Liver (tissue), 9 donors: ENCODE data around the gene EPB42. TPM values are rescaled to one million over a fixed set of nuclear protein-coding genes. Genes with fewer than 3 reads are reported as not detected.

ENCODE experiments used
- DNase-seq: peaks from one replicate; pipeline ENCODE4 v3.0.0-alpha.2; 2017; ENCODE audit warnings: low spot score
- H3K27ac ChIP-seq, 2 donors: one replicate each; pipeline ENCODE4 v1.7.0; 2013; ENCODE audit warnings: inconsistent platforms in 2 of 2, low read length in 2 of 2, control low read depth in 1 of 2, low read depth in 1 of 2, mild to moderate bottlenecking in 1 of 2
- H3K27me3 ChIP-seq, 4 donors: one replicate each; pipeline versions ENCODE4 v1.6.1 to v1.7.0; 2013; ENCODE audit warnings: low read length in 3 of 4, inconsistent platforms in 1 of 4, mild to moderate bottlenecking in 1 of 4, moderate library complexity in 1 of 4; ENCODE audit not compliant: control insufficient read depth in 4 of 4, insufficient read depth in 4 of 4
- H3K36me3 ChIP-seq, 4 donors: one replicate each; pipeline versions ENCODE4 v1.6.1 to v1.7.0; 2013; ENCODE audit warnings: low read length in 3 of 4, mild to moderate bottlenecking in 3 of 4, low read depth in 1 of 4, moderate library complexity in 1 of 4; ENCODE audit not compliant: control insufficient read depth in 4 of 4, insufficient read depth in 3 of 4
- H3K4me1 ChIP-seq, 4 donors: one replicate each; pipeline versions ENCODE4 v1.6.1 to v1.7.0; 2013; ENCODE audit warnings: low read length in 3 of 4, mild to moderate bottlenecking in 3 of 4, moderate library complexity in 1 of 4; ENCODE audit not compliant: control insufficient read depth in 4 of 4, insufficient read depth in 4 of 4
- H3K4me3 ChIP-seq, 3 donors: one replicate each; pipeline versions ENCODE4 v1.6.1 to v1.7.0; 2013; ENCODE audit warnings: low read length in 3 of 3, control low read depth in 1 of 3, low read depth in 1 of 3, mild to moderate bottlenecking in 1 of 3
- H3K9ac ChIP-seq, 2 donors: one replicate each; pipeline ENCODE4 v1.7.0; 2013; ENCODE audit warnings: low read length in 2 of 2, mild to moderate bottlenecking in 2 of 2, moderate library complexity in 2 of 2, control low read depth in 1 of 2, low read depth in 1 of 2
- H3K9me3 ChIP-seq, 4 donors: one replicate each; pipeline versions ENCODE4 v1.6.1 to v1.7.0; 2013; ENCODE audit warnings: low read length in 3 of 4; ENCODE audit not compliant: control insufficient read depth in 4 of 4
- EGR1 ChIP-seq, 2 donors: IDR thresholded peaks; 2 replicates each; pipeline ENCODE4 v1.6.1; 2016 to 2018; ENCODE audit warnings: antibody characterized with exemption in 2 of 2, low read depth in 2 of 2
- FOXA1 ChIP-seq: IDR thresholded peaks from 2 replicates; pipeline ENCODE4 v1.6.1; 2016; ENCODE audit warnings: antibody characterized with exemption
- FOXA2 ChIP-seq: IDR thresholded peaks from 2 replicates; pipeline ENCODE4 v1.6.1; 2016; ENCODE audit warnings: antibody characterized with exemption
- GABPA ChIP-seq, 2 donors: IDR thresholded peaks in 1 of 2; conservative IDR thresholded peaks in 1 of 2; 2 replicates each; pipeline ENCODE4 v1.6.1; 2016; ENCODE audit warnings: antibody characterized with exemption in 2 of 2, mild to moderate bottlenecking in 1 of 2, moderate library complexity in 1 of 2
- HNF4A ChIP-seq, 2 donors: conservative IDR thresholded peaks; 2 replicates each; pipeline ENCODE4 v1.6.1; 2016; ENCODE audit warnings: antibody characterized with exemption in 2 of 2, mild to moderate bottlenecking in 2 of 2
- HNF4G ChIP-seq: IDR thresholded peaks from 2 replicates; pipeline ENCODE4 v1.6.1; 2016; ENCODE audit warnings: antibody characterized with exemption
- MAX ChIP-seq: IDR thresholded peaks from 2 replicates; pipeline ENCODE4 v1.6.1; 2016; ENCODE audit warnings: antibody characterized with exemption
- NR2F2 ChIP-seq: IDR thresholded peaks from 2 replicates; pipeline ENCODE4 v1.6.1; 2016; ENCODE audit warnings: antibody characterized with exemption
- RAD21 ChIP-seq, 2 donors: IDR thresholded peaks; 2 replicates each; pipeline ENCODE4 v1.6.1; 2016; ENCODE audit warnings: antibody characterized with exemption in 2 of 2, mild to moderate bottlenecking in 2 of 2
- REST ChIP-seq: IDR thresholded peaks from 2 replicates; pipeline ENCODE4 v1.6.1; 2016; ENCODE audit warnings: antibody characterized with exemption, mild to moderate bottlenecking
- RXRA ChIP-seq, 2 donors: IDR thresholded peaks; 2 replicates each; pipeline ENCODE4 v1.6.1; 2017 to 2018; ENCODE audit warnings: antibody characterized with exemption in 2 of 2, mild to moderate bottlenecking in 1 of 2
- SP1 ChIP-seq: IDR thresholded peaks from 2 replicates; pipeline ENCODE4 v1.6.1; 2018; ENCODE audit warnings: antibody characterized with exemption, mild to moderate bottlenecking
- YY1 ChIP-seq: IDR thresholded peaks from 2 replicates; pipeline ENCODE4 v1.6.1; 2016; ENCODE audit warnings: antibody characterized with exemption, mild to moderate bottlenecking
- ZBTB33 ChIP-seq: IDR thresholded peaks from 2 replicates; pipeline ENCODE4 v1.6.1; 2016; ENCODE audit warnings: antibody characterized with exemption
- WGBS: extraction: QIAGEN DNeasy Blood & Tissue Kit; methylation state at CpG from one replicate; pipeline ENCODE4 v1.1.7; 2013; 5-methylcytosine and 5-hydroxymethylcytosine counted together
- polyA plus RNA-seq, 2 donors: library from polyadenylated mRNA; stranded (reverse) in 1 of 2; unstranded in 1 of 2; fragments of 200-250 nt in 1 of 2; fragments of >200 nt in 1 of 2; fragmentation: Nextera tagmentation in 1 of 2; extraction: Ambion mirVana in 1 of 2; gene quantifications; one replicate each; pipeline versions ENCODE4 v1.2.1 to v1.2.3, GENCODE V29; 2013 to 2015
- total RNA-seq, 2 donors: library from RNA; depleted of rRNA; stranded (reverse); fragments of >200 nt; gene quantifications; one replicate each; pipeline ENCODE4 v1.2.3, GENCODE V29; 2014
- TF ChIP-seq, protein P1 (sequence below): fragments of 150-350 bp; IDR thresholded peaks from 2 replicates; pipeline ENCODE4 v1.5.1; 2017; ENCODE audit warnings: improper control_type of control experiment, low read depth, low read length; ENCODE audit not compliant: missing input control
- donor health status: healthy.
- donor health status: healthy.
- donor health status: healthy.
- donor health status: healthy.
- donor health status: healthy.

Gene EPB42
- total and polyA plus RNA-seq, 4 donors = 0.02 to 247 TPM; not detected in 2

DNA sequence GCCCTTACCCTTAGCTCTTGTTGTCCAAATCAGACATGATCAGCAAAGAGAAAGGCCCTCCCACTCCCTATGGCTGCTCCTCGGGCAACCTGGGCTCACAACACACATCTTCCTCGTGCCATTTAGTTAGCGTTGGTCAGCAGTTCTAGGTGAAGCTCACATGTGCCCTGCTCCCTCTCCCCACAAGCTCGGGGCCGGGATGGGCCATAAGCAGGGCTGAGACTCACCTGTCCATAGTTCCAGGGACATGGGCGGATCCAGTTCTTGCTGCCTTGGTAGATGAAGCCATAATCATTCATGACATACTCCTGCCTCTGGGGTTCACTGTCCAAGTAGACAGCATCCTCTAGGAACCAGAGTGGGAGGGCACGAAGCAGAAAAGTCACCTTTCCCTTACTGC, 35.5 kb upstream of the EPB42 start (continued):
- TF ChIP-seq, protein P1, sequence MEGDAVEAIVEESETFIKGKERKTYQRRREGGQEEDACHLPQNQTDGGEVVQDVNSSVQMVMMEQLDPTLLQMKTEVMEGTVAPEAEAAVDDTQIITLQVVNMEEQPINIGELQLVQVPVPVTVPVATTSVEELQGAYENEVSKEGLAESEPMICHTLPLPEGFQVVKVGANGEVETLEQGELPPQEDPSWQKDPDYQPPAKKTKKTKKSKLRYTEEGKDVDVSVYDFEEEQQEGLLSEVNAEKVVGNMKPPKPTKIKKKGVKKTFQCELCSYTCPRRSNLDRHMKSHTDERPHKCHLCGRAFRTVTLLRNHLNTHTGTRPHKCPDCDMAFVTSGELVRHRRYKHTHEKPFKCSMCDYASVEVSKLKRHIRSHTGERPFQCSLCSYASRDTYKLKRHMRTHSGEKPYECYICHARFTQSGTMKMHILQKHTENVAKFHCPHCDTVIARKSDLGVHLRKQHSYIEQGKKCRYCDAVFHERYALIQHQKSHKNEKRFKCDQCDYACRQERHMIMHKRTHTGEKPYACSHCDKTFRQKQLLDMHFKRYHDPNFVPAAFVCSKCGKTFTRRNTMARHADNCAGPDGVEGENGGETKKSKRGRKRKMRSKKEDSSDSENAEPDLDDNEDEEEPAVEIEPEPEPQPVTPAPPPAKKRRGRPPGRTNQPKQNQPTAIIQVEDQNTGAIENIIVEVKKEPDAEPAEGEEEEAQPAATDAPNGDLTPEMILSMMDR = no peak
- TF ChIP-seq HNF4G (no peak), FOXA1 (no peak), SP1 (no peak), GABPA (IDR thresholded peaks at IDR 0.05 in 1 of 2, conservative IDR thresholded peaks at IDR 0.05 in 1 of 2) (no peak)

DNA sequence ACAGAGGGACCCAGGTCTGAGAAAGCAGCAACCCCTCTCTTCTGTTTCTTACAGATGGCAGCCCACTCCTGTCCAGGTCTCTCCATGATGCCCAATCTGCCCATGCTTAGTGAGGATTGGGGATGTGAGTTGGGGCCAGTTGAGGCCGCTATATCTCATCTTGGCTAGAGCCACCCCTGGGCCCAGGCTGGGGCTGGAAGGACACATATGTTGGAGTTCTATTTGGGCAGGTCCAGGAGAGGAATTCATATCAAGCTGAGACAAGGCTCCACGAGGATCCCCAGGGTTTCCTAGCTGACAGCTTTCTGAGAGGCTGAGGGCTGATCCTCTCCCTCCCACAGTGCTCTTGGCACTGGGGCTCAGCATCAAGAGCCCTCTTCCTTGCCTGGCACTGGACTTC, 34.6 kb upstream of the EPB42 start:
- no peak for DNase-seq
- Histone ChIP-seq H3K27ac (no peak overlapping the region), H3K36me3 (no peaks in the 10 kb centered on the region), H3K4me1 (no peaks in the 10 kb centered on the region), H3K27me3 (no peaks in the 10 kb centered on the region), H3K9me3 (no peaks in the 10 kb centered on the region), H3K4me3 (no peak overlapping the region), H3K9ac (no peak overlapping the region)
- WGBS = 73% methylated on average over 2 of the region's 2 CpGs
- TF ChIP-seq RAD21 (IDR thresholded peaks at IDR 0.05) (no peak), EGR1 (IDR thresholded peaks at IDR 0.05; ENCODE audit: low read depth in 2 of 2) (no peak), FOXA2 (no peak)
- TF ChIP-seq, protein P1 = no peak

DNA sequence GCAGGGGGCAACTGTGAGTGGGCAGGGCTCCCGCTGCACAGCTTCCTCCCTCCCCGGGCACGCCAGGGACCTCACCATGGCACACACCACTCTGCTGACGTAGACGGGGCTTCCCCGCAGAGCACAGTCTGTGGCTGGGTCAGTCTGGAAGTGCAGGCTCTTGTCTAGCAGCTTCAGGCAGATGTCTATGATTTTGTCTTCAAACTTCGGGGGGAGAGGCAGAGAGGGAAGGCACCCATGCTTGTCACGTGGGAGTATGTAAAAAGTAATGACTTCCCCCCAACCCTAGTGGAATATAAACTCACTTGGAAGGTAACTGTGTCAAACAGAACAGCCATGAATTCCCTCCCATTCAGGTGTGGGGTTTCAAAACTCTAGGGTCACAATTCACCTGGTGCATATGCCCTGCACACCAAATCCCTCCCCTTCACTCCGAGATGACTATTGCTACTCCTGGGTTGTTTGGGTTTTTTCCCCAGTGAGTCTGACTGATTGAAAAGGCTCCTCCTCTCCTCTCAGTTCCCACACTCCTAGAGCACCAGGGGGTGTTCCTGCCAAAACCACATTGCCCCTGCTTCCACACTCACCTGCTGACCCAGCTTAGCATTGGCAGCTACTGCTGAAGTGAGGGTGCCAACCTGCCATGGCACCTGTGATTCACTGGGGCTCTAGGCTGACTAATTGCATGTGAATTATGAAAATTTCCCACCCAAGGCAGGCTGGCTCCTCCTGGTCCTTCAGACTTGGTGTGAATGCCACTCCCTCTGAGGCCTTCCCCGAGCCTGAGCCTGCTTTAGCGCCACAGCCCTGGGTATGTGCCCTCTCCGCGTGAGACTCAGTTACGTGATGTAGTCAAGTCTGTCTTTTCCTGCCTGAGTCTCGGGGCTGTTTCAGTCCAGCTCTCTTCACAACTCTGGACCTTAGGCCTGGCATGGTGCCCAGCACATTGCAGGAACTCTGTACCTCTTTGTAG, 32.9 kb upstream of the EPB42 start:
- 62% methylated on average over 15 of the region's 15 CpGs for WGBS
- no peaks in the 10 kb centered on the region for H3K9me3 ChIP-seq
- no peak overlapping the region for H3K4me3 ChIP-seq
- no peaks in the 10 kb centered on the region for H3K4me1 ChIP-seq
- no peaks in the 10 kb centered on the region for H3K27me3 ChIP-seq
- no peak overlapping the region for H3K9ac ChIP-seq
- no peak for DNase-seq
- H3K27ac ChIP-seq = no peak overlapping the region
- no peaks in the 10 kb centered on the region for H3K36me3 ChIP-seq
- TF ChIP-seq REST (no peak), GABPA (IDR thresholded peaks at IDR 0.05 in 1 of 2, conservative IDR thresholded peaks at IDR 0.05 in 1 of 2) (no peak), SP1 (no peak), EGR1 (IDR thresholded peaks at IDR 0.05; ENCODE audit: low read depth in 2 of 2) (no peak), YY1 (no peak), RXRA (IDR thresholded peaks at IDR 0.05) (no peak), FOXA1 (no peak), RAD21 (IDR thresholded peaks at IDR 0.05) (no peak), HNF4G (no peak), NR2F2 (no peak), ZBTB33 (no peak), HNF4A (conservative IDR thresholded peaks at IDR 0.05) (no peak), MAX (no peak)
- TF ChIP-seq, protein P1 = no peak
